SU-DHL-6 (cell line): ENCODE data around the gene HIPK3.

Experiments
- H2AFZ ChIP-seq: fragments of 200-600 bp; sonication (generic); 2 replicates; pipeline ENCODE4 v1.6.1; 2014; ENCODE audit warnings: low read depth, mild to moderate bottlenecking, moderate library complexity, mixed read lengths, antibody characterized with exemption, low read length; ENCODE audit not compliant: severe bottlenecking
- H3F3A ChIP-seq: fragments of 200-600 bp; shearing (Covaris generic); 2 replicates; pipeline ENCODE4 v1.6.0; 2016; ENCODE audit warnings: antibody characterized with exemption, mild to moderate bottlenecking; ENCODE audit not compliant: insufficient read depth
- H3K27ac ChIP-seq: fragments of 200-600 bp; sonication (generic); 2 replicates; pipeline ENCODE4 v1.5.1; 2016; ENCODE audit warnings: low read depth, mild to moderate bottlenecking, low read length, moderate library complexity, mixed read lengths
- H3K27me3 ChIP-seq: fragments of 200-600 bp; sonication (generic), shearing (Covaris generic); 2 replicates; pipeline ENCODE4 v1.6.0; 2014; ENCODE audit warnings: mild to moderate bottlenecking, low read length
- H3K36me3 ChIP-seq: fragments of 200-600 bp; sonication (generic); 2 replicates; pipeline ENCODE4 v1.6.1; 2014; ENCODE audit warnings: mild to moderate bottlenecking, low read length, mixed read lengths
- H3K4me2 ChIP-seq: fragments of 300-600, 200-600 bp; shearing (Covaris generic), sonication (generic); 2 replicates; pipeline ENCODE4 v1.6.0; 2014; ENCODE audit warnings: low read length, low read depth, mild to moderate bottlenecking; ENCODE audit not compliant: poor library complexity, severe bottlenecking
- H3K4me3 ChIP-seq: fragments of 200-600 bp; sonication (generic); 2 replicates; pipeline ENCODE4 v1.5.1; 2014; ENCODE audit warnings: antibody characterized with exemption, low read length, mild to moderate bottlenecking, mixed read lengths; ENCODE audit not compliant: insufficient read depth, poor library complexity, severe bottlenecking
- H3K79me2 ChIP-seq: fragments of 200-600 bp; sonication (generic); 2 replicates; pipeline ENCODE4 v1.6.1; 2014; ENCODE audit warnings: mild to moderate bottlenecking, low read length, moderate library complexity; ENCODE audit not compliant: insufficient read depth
- H3K9ac ChIP-seq: fragments of 200-600 bp; sonication (generic); 2 replicates; pipeline ENCODE4 v1.7.0; 2014; ENCODE audit warnings: mild to moderate bottlenecking, low read length
- H3K9me2 ChIP-seq: fragments of 200-600 bp; sonication (generic); replicated peaks from 2 replicates; pipeline ENCODE4 v1.6.1; 2014; ENCODE audit warnings: low read length; ENCODE audit not compliant: insufficient read depth
- H3K9me3 ChIP-seq: fragments of 200-600 bp; sonication (generic); 2 replicates; pipeline ENCODE4 v1.6.1; 2014; ENCODE audit warnings: low read length, mixed read lengths; ENCODE audit not compliant: insufficient read depth
- H4K20me1 ChIP-seq: fragments of 200-600 bp; sonication (generic); 2 replicates; pipeline ENCODE4 v1.6.1; 2014; ENCODE audit warnings: low read depth, mild to moderate bottlenecking, antibody characterized with exemption, low read length, moderate library complexity, mixed read lengths
- EZH2phosphoT487 ChIP-seq: fragments of 200-600 bp; sonication (generic), shearing (Covaris generic); conservative IDR thresholded peaks from 2 replicates; pipeline ENCODE4 v1.6.1; 2018; ENCODE audit warnings: mild to moderate bottlenecking, antibody characterized with exemption, low read length, moderate library complexity, mixed read lengths
- TF ChIP-seq, protein P1 (sequence below): fragments of 200-600 bp; sonication (generic); IDR thresholded peaks from one replicate; pipeline ENCODE4 v1.5.1; 2017; ENCODE audit warnings: antibody characterized with exemption, mild to moderate bottlenecking, low read length, moderate library complexity; ENCODE audit not compliant: insufficient read depth, poor library complexity, severe bottlenecking

Gene HIPK3

DNA sequence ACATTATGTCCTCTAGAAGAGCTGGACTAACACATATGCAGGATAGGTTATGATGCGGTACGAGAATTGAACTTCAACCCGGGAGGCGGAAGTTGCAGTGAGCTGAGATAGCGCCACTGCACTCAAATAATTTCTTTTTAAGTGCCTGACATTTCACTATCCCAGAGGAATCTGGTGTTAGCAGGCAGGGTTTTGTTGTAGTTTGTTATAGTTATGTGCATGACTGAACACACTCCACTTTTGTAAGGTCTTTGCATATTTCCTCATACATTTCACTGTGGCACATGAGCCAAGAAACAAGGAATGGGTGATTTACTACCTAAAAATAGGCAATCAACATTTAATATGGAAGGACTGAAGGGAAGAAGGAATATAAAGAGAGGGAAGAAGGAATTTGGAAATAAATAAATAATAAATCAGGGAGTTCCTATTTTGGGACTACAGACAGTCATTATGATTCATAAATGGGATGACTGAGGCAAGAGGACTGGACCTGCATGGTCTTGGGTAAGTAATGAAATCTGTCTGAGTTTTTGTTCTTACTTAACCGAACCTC lies 8.7 kb upstream of the HIPK3 start:
- no peak overlapping the region for H3K9ac ChIP-seq
- no peak overlapping the region for H3K27ac ChIP-seq
- no peaks in the 10 kb centered on the region for H4K20me1 ChIP-seq
- no peaks in the 10 kb centered on the region for H3F3A ChIP-seq
- no peak overlapping the region for H3K4me3 ChIP-seq
- no peaks in the 10 kb centered on the region for H3K9me3 ChIP-seq
- no peak overlapping the region for H3K4me2 ChIP-seq
- no peaks in the 10 kb centered on the region for H3K27me3 ChIP-seq
- no peaks in the 10 kb centered on the region for H3K79me2 ChIP-seq
- H3K9me2 ChIP-seq: no peaks in the 10 kb centered on the region
- no peaks in the 10 kb centered on the region for H3K36me3 ChIP-seq
- no peak overlapping the region for H2AFZ ChIP-seq
- TF ChIP-seq, protein P1, sequence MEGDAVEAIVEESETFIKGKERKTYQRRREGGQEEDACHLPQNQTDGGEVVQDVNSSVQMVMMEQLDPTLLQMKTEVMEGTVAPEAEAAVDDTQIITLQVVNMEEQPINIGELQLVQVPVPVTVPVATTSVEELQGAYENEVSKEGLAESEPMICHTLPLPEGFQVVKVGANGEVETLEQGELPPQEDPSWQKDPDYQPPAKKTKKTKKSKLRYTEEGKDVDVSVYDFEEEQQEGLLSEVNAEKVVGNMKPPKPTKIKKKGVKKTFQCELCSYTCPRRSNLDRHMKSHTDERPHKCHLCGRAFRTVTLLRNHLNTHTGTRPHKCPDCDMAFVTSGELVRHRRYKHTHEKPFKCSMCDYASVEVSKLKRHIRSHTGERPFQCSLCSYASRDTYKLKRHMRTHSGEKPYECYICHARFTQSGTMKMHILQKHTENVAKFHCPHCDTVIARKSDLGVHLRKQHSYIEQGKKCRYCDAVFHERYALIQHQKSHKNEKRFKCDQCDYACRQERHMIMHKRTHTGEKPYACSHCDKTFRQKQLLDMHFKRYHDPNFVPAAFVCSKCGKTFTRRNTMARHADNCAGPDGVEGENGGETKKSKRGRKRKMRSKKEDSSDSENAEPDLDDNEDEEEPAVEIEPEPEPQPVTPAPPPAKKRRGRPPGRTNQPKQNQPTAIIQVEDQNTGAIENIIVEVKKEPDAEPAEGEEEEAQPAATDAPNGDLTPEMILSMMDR: no peak
- no peak for TF ChIP-seq EZH2phosphoT487

DNA sequence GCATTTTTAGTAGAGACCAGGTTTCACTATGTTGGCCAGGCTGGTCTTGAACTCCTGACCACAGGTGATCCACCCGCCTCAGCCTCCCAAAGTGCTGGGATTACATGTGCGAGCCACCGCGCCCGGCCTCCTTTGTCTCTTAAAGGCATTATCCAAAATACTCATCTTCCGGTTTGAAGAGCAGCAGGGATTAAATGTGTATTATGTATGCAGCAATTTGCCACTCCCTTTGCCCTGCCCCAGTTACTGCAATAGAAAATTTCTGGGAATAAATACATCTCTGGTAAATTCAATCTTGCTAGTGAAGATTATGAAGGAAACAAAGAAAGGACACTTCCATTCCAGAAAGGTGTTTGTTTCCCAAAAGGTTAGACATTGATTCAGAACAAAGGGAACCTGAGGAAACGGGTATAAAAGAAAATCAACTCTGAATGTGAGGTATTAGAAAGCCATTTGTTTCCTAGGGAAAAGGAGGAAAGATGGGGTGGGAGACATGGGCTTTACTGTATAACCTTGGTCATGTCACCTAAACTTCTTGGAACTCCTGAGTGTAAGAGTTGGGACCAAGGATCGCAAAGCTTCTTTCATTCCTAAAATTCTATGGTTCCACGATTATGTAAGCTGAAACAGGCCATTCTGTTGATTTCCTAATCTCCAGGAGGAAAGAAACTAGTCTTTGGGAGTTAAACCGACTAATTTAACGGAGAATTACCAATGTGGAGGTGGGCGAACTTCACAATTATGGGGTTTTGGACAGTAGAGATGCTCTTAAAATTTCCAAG lies 959 bp upstream of the HIPK3 start:
- Histone ChIP-seq H3F3A (0 out of 2 replicates have a peak, but pooled peaks cover 4% of the 10 kb centered on the region), H3K9me3 (no peaks in the 10 kb centered on the region), H3K4me3 (peak overlapping the region; percentile 59), H3K36me3 (no peaks in the 10 kb centered on the region), H3K27ac (no peak overlapping the region), H3K9me2 (no peaks in the 10 kb centered on the region), H3K79me2 (no peaks in the 10 kb centered on the region; the same call in 1 of the 2 replicates), H2AFZ (peak overlapping the region; percentile 100), H3K27me3 (no peaks in the 10 kb centered on the region), H4K20me1 (no peaks in the 10 kb centered on the region), H3K4me2 (peak overlapping the region; percentile 97), H3K9ac (peak overlapping the region; percentile 89)
- TF ChIP-seq, protein P1: no peak
- no peak for TF ChIP-seq EZH2phosphoT487

DNA sequence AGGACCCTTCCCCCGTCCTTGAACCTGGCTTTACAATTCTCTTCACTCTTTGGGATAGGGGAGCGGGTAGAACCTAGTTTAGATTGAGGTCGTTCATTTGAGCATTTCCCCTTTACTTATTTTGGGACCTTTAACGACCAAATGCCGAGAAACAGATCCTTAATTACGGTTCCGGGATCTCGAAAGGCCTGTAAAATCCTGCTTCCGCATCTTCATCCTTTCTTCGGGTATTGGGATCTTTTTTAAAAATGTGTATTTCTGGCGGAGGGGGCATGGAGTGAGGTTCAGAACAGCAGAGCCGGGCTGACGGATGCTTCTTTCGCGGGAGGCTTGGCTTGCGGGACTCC lies 395 bp upstream of the HIPK3 start:
- H3K9me2 ChIP-seq: no peaks in the 10 kb centered on the region
- TF ChIP-seq EZH2phosphoT487: no peak
- TF ChIP-seq, protein P1: no peak
- peak overlapping the region; percentile 51; the same call in 1 of the 2 replicates for H3K27ac ChIP-seq
- no peaks in the 10 kb centered on the region; the same call in 1 of the 2 replicates for H3K79me2 ChIP-seq
- no peaks in the 10 kb centered on the region for H3K9me3 ChIP-seq
- H2AFZ ChIP-seq: peak overlapping the region; percentile 100
- H3K4me2 ChIP-seq: peak overlapping the region; percentile 97
- peak overlapping the region; percentile 59 for H3K4me3 ChIP-seq
- no peaks in the 10 kb centered on the region for H4K20me1 ChIP-seq
- peak overlapping the region; percentile 89 for H3K9ac ChIP-seq
- no peaks in the 10 kb centered on the region for H3K36me3 ChIP-seq
- H3F3A ChIP-seq: 0 out of 2 replicates have a peak, but pooled peaks cover 4% of the 10 kb centered on the region
- no peaks in the 10 kb centered on the region for H3K27me3 ChIP-seq
